HepG2 (cell line): ENCODE data around the gene TRH. TPM values are rescaled to one million over a fixed set of nuclear protein-coding genes. Genes with fewer than 3 reads are reported as not detected.

Source experiments
- ATAC-seq: fragments of 200-7000 bp; cut with Tn5 transposase; 3 replicates; pipeline ENCODE4 v1.9.1; 2020; ENCODE audit warnings: mild to moderate bottlenecking, moderate library complexity
- BruUV-seq: library from RNA; stranded (reverse); fragments of 400-500 nt; replicated peaks from 2 replicates; lab custom pipeline; 2021; lab: Mats Ljungman, UMichigan
- CTCF ChIA-PET: fragments of 300-600 bp; formaldehyde crosslinking; extraction: SDS; loops from one replicate; lab custom pipeline; 2021; ENCODE audit warnings: low total read pairs, inconsistent platforms, low intra/inter-chr PET ratio; lab: Yijun Ruan, JAX
- POLR2A ChIA-PET: fragments of 350-600 bp; sonication (Branson Sonifier 250); formaldehyde crosslinking; loops from one replicate; lab custom pipeline; 2020; ENCODE audit warnings: antibody characterized with exemption, inconsistent platforms; lab: Yijun Ruan, JAX
- DNase-seq: peaks from one replicate; pipeline ENCODE4 v3.0.0-alpha.2; 2015; ENCODE audit warnings: low spot score
- FAIRE-seq: peaks from 3 replicates; lab custom pipeline; 2011; peaks lifted over from hg19 to GRCh38; lab: Jason Lieb, UNC
- H2AFZ ChIP-seq: one replicate; pipeline ENCODE4 v1.6.1; 2011; ENCODE audit warnings: low read length, inconsistent platforms
- H3K27ac ChIP-seq: fragments of 300-600 bp; 3 replicates; pipeline ENCODE4 v1.8.0; 2011; ENCODE audit warnings: mixed run types, mild to moderate bottlenecking, mixed read lengths, low read length, inconsistent platforms; ENCODE audit not compliant: insufficient read depth; ENCODE audit errors: extremely low read length
- H3K27me3 ChIP-seq, 2 experiments: fragments of 200-600 bp in 1 of 2; 2 replicates in 1 of 2; 3 replicates in 1 of 2; pipeline versions ENCODE4 v1.6.0 to v1.8.0; 2011; ENCODE audit warnings: low read length in 2 of 2, mild to moderate bottlenecking in 2 of 2, moderate library complexity in 2 of 2, inconsistent platforms in 1 of 2; ENCODE audit not compliant: insufficient read depth in 2 of 2, control insufficient read depth in 1 of 2
- H3K36me3 ChIP-seq, 2 experiments: fragments of 200-600 bp in 1 of 2; replicated peaks in 1 of 2; 2 replicates in 1 of 2; 3 replicates in 1 of 2; pipeline versions ENCODE4 v1.5.1 to v1.8.0; 2011; ENCODE audit warnings: low read length in 2 of 2, inconsistent platforms in 1 of 2; ENCODE audit not compliant: insufficient read depth in 2 of 2, control insufficient read depth in 1 of 2
- H3K4me1 ChIP-seq: 2 replicates; pipeline ENCODE4 v1.5.1; 2012; ENCODE audit warnings: low read length, inconsistent platforms; ENCODE audit not compliant: insufficient read depth
- H3K4me2 ChIP-seq: 2 replicates; pipeline ENCODE4 v1.6.0; 2011; ENCODE audit warnings: low read depth, low read length, inconsistent platforms
- H3K4me3 ChIP-seq, 3 experiments: fragments of 200-600 bp in 1 of 3; sonication (generic), shearing (Covaris generic) in 1 of 3; replicated peaks in 1 of 3; 2 replicates each; pipeline ENCODE4 v1.5.1; 2011 to 2016; ENCODE audit warnings: low read length in 3 of 3, inconsistent platforms in 2 of 3, low read depth in 2 of 3, mild to moderate bottlenecking in 2 of 3, control low read depth in 1 of 3, mixed read lengths in 1 of 3; ENCODE audit not compliant: insufficient read depth in 1 of 3
- H3K79me2 ChIP-seq: one replicate; pipeline ENCODE4 v1.6.1; 2011; ENCODE audit warnings: low read length, inconsistent platforms; ENCODE audit not compliant: insufficient read depth
- H3K9ac ChIP-seq: 2 replicates; pipeline ENCODE4 v1.6.0; 2011; ENCODE audit warnings: mild to moderate bottlenecking, low read depth, low read length, inconsistent platforms; ENCODE audit not compliant: insufficient read depth
- H3K9me3 ChIP-seq: 2 replicates; pipeline ENCODE4 v1.5.1; 2012; ENCODE audit warnings: mild to moderate bottlenecking, low read length
- H4K20me1 ChIP-seq: 2 replicates; pipeline ENCODE4 v1.6.0; 2011; ENCODE audit warnings: inconsistent platforms, mild to moderate bottlenecking, low read length, moderate library complexity; ENCODE audit not compliant: insufficient read depth
- BCLAF1 ChIP-seq: fragments of 450-650 bp; IDR thresholded peaks from 2 replicates; pipeline ENCODE4 v1.6.1; 2017; ENCODE audit warnings: mild to moderate bottlenecking
- MIER2 ChIP-seq: IDR thresholded peaks from 2 replicates; pipeline ENCODE4 v1.6.1; 2016; ENCODE audit warnings: missing biosample characterization, missing genetic modification reagents
- NFATC3 ChIP-seq: sonication (generic); formaldehyde crosslinking; IDR thresholded peaks from 2 replicates; pipeline ENCODE4 v1.5.1; 2020; ENCODE audit warnings: mild to moderate bottlenecking, missing genetic modification reagents
- PBX3 ChIP-seq: sonication (generic); formaldehyde crosslinking; IDR thresholded peaks from 2 replicates; pipeline ENCODE4 v1.8.1; 2023; ENCODE audit warnings: missing genetic modification reagents, inconsistent platforms, borderline replicate concordance
- RBAK ChIP-seq: sonication (generic); formaldehyde crosslinking; IDR thresholded peaks from 2 replicates; pipeline ENCODE4 v1.5.1; 2020; ENCODE audit warnings: mild to moderate bottlenecking, missing genetic modification reagents
- REST ChIP-seq, 2 experiments: IDR thresholded peaks; 2 replicates each; pipeline ENCODE4 v1.6.1; 2011 to 2012; ENCODE audit warnings: low read length in 2 of 2, borderline replicate concordance in 1 of 2, low read depth in 1 of 2, mild to moderate bottlenecking in 1 of 2, moderate library complexity in 1 of 2
- TRIM24 ChIP-seq: sonication (generic); formaldehyde crosslinking; IDR thresholded peaks from 2 replicates; pipeline ENCODE4 v1.8.0; 2022; ENCODE audit warnings: mild to moderate bottlenecking, missing genetic modification reagents
- ZNF446 ChIP-seq: sonication (generic); formaldehyde crosslinking; IDR thresholded peaks from 2 replicates; pipeline ENCODE4 v1.5.0; 2020; ENCODE audit warnings: mild to moderate bottlenecking, missing genetic modification reagents
- ZNF556 ChIP-seq: sonication (generic); formaldehyde crosslinking; IDR thresholded peaks from 2 replicates; pipeline ENCODE4 v1.4.0; 2020; ENCODE audit warnings: mild to moderate bottlenecking, missing genetic modification reagents, borderline replicate concordance
- WGBS: methylation state at CpG from one replicate; pipeline ENCODE4 v1.1.6; 2017; ENCODE audit warnings: low lambda C conversion rate; 5-methylcytosine and 5-hydroxymethylcytosine counted together
- in situ Hi-C: cut with HindIII; loops from 2 replicates; pipeline ENCODE4 v1.10.0; 2017; ENCODE audit warnings: low pct_unique_long_range_greater_than_20kb; ENCODE audit not compliant: extremely low pct_ligation_motif_present
- intact Hi-C: fragments of 100-400 bp; cut with micrococcal nuclease; formaldehyde crosslinking; loops from one replicate; pipeline ENCODE4 v1.10.0; 2022; ENCODE audit not compliant: unreplicated experiment
- polyA plus RNA-seq, 8 experiments: library from polyadenylated mRNA; depleted of rRNA in 3 of 8; stranded (reverse) in 7 of 8; unstranded in 1 of 8; fragments of >200 nt; fragmentation: Illumina TruSeq in 4 of 8; extraction: Trizol in 4 of 8; gene quantifications; 2 replicates each; pipeline versions ENCODE4 v1.2.1 to v1.2.3, GENCODE V29; 2011 to 2016; ENCODE audit warnings: low read depth in 4 of 8, missing spikeins in 1 of 8, mixed read lengths in 1 of 8; ENCODE audit not compliant: insufficient read depth in 1 of 8
- total RNA-seq, 5 experiments: library from RNA; depleted of rRNA; stranded (reverse); fragments of >200 nt; fragmentation: Illumina TruSeq; extraction: Trizol; gene quantifications; 2 replicates each; pipeline ENCODE4 v1.2.3, GENCODE V29; 2016; ENCODE audit warnings: low read depth in 1 of 5
- TF ChIP-seq, protein P1 (sequence below): sonication (generic); formaldehyde crosslinking; IDR thresholded peaks from 2 replicates; pipeline ENCODE4 v1.5.0; 2020; ENCODE audit warnings: missing genetic modification reagents, mild to moderate bottlenecking, borderline replicate concordance

Gene TRH
- total and polyA plus RNA-seq, 2 of the 13 experiments (the other 11 are each of a cell fraction or from before 2014, with no cell fraction given) = not detected

- DNase-seq (no peak), ATAC-seq (no peak), FAIRE-seq (no peak)
- no peaks in the 10 kb centered on the region for H3K36me3 ChIP-seq
- no peak overlapping the region for H3K9ac ChIP-seq
- peaks cover 0 to 35% of the 10 kb centered on the region in 2 experiments; a peak in 2 of 5 replicates for H3K27me3 ChIP-seq
- H3K9me3 ChIP-seq = no peaks in the 10 kb centered on the region
- TF ChIP-seq REST (IDR thresholded peaks at IDR 0.05; ENCODE audit: borderline replicate concordance in 1 of 2, low read depth in 1 of 2, low read length in 2 of 2) (peak; percentile 45 to 90), MIER2 (peak; percentile 91)
- TF ChIP-seq, protein P1, sequence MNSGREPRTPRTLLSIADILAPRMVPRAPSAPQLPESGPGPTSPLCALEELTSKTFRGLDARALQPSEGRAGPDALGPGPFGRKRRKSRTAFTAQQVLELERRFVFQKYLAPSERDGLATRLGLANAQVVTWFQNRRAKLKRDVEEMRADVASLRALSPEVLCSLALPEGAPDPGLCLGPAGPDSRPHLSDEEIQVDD (CRISPR knock-in tag) = no peak
- TF ChIP-seq, all 625 proteins: peak for 2
- ChIA-PET CTCF (no interaction called here), POLR2A (no interaction called here)
- Histone ChIP-seq H3K4me2 (no peak overlapping the region), H2AFZ (no peak overlapping the region), H4K20me1 (no peaks in the 10 kb centered on the region), H3K4me3 (no peak overlapping the region), H3K4me1 (no peaks in the 10 kb centered on the region), H3K79me2 (no peaks in the 10 kb centered on the region), H3K27ac (no peak overlapping the region)
- BruUV-seq = no TSS peak
- in situ Hi-C loops (no loop called here), intact Hi-C loops (no loop called here)
- WGBS = 50% methylated on average over 2 of the region's 2 CpGs
Observed at GRCh38 chr3:129984125-129984524, 9.6 kb downstream of the TRH start.

DNA sequence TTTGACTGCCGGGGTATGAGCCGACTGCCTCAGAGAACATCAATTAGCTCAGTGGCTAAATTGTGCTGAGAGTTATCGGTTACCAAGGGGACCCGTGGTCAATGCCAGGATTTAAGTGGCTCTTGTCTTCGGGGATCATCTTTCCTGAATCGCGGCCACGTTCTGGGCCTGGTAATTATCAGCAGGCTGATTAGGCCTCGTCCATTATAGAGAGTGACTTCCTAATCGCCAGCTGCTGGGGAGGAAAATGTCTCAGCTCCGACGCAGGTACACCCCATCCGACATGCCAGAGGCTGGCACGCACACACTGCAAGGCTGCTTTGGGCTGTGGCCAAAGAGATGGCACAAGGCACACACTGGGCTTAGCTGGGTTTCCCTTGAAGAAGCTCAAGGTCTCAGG is 10.6 kb downstream of the TRH start:
- POLR2A ChIA-PET = no interaction called here
- peaks cover 0 to 27% of the 10 kb centered on the region in 2 experiments; a peak in 2 of 5 replicates for H3K27me3 ChIP-seq
- no CpG with 5 or more reads among the region's 14 CpGs for WGBS
- no peak for TF ChIP-seq TRIM24
- no peak for TF ChIP-seq PBX3 (CRISPR knock-in tag)
- TF ChIP-seq NFATC3 (CRISPR knock-in tag) = no peak
- no peak for TF ChIP-seq ZNF556 (CRISPR knock-in tag)
- no peak for TF ChIP-seq BCLAF1
- TF ChIP-seq RBAK (CRISPR knock-in tag) = no peak
- no peak for TF ChIP-seq ZNF446 (CRISPR knock-in tag)

More for the DNA sequence above, 10.6 kb downstream of the TRH start:
- FAIRE-seq (no peak), ATAC-seq (no peak), DNase-seq (no peak)
- Histone ChIP-seq H3K36me3 (no peaks in the 10 kb centered on the region), H3K27ac (no peak overlapping the region), H3K79me2 (no peaks in the 10 kb centered on the region), H2AFZ (no peak overlapping the region), H3K4me1 (no peaks in the 10 kb centered on the region), H3K4me3 (no peak overlapping the region), H3K9ac (no peak overlapping the region), H4K20me1 (no peaks in the 10 kb centered on the region), H3K9me3 (no peaks in the 10 kb centered on the region), H3K4me2 (no peak overlapping the region)
- in situ Hi-C loops (no loop called here), intact Hi-C loops (no loop called here)
- CTCF ChIA-PET = no interaction called here
- no TSS peak for BruUV-seq
